HG03575 (cell line): ENCODE data around the gene KIRREL3.

Experiments used
- ATAC-seq: cut with Tn5 transposase; IDR thresholded peaks from one replicate; pipeline ENCODE4 v1.9.1; 2021; ENCODE audit not compliant: unreplicated experiment, insufficient number of reproducible peaks, low FRiP score; ENCODE audit errors: extremely low read depth

The KIRREL3 gene

GRCh38 chr11:127000291-127000968 is at the start of gene KIRREL3:
TSS of gene KIRREL3 (minus strand) at chr11:127000770.
- ATAC-seq: no peak

GRCh38 chr11:127050186-127050585 is 49.6 kb upstream of the KIRREL3 start:
- ATAC-seq: no peak

GRCh38 chr11:127049486-127049885 is 48.9 kb upstream of the KIRREL3 start:
- no peak for ATAC-seq

- no peak for ATAC-seq
Observed at GRCh38 chr11:127044535-127044934, 44.0 kb upstream of the KIRREL3 start.

GRCh38 chr11:127042445-127042844 is 41.9 kb upstream of the KIRREL3 start:
- no peak for ATAC-seq

GRCh38 chr11:127039591-127039990 is 39.0 kb upstream of the KIRREL3 start:
- no peak for ATAC-seq

GRCh38 chr11:127037596-127037995 is 37.0 kb upstream of the KIRREL3 start:
- ATAC-seq: no peak

GRCh38 chr11:127037001-127037400 is 36.4 kb upstream of the KIRREL3 start:
- ATAC-seq: no peak

- no peak for ATAC-seq
Observed at GRCh38 chr11:127035824-127036223, 35.3 kb upstream of the KIRREL3 start.

GRCh38 chr11:127034973-127035372 is 34.4 kb upstream of the KIRREL3 start:
- ATAC-seq: no peak

GRCh38 chr11:127028648-127029047 is 28.1 kb upstream of the KIRREL3 start:
- no peak for ATAC-seq

- ATAC-seq: no peak
Observed at GRCh38 chr11:127027789-127028188, 27.2 kb upstream of the KIRREL3 start.

- ATAC-seq: no peak
Observed at GRCh38 chr11:127027000-127027399, 26.4 kb upstream of the KIRREL3 start.

- no peak for ATAC-seq
Observed at GRCh38 chr11:127023991-127024390, 23.4 kb upstream of the KIRREL3 start.

GRCh38 chr11:127018683-127019279 is 18.2 kb upstream of the KIRREL3 start:
- no peak for ATAC-seq

- no peak for ATAC-seq
Observed at GRCh38 chr11:127017482-127017881, 16.9 kb upstream of the KIRREL3 start.

- ATAC-seq: no peak
Observed at GRCh38 chr11:127013550-127013949, 13.0 kb upstream of the KIRREL3 start.

- ATAC-seq: no peak
Observed at GRCh38 chr11:127006311-127006710, 5.7 kb upstream of the KIRREL3 start.

GRCh38 chr11:127003260-127003981 is 2.9 kb upstream of the KIRREL3 start:
- ATAC-seq: no peak

GRCh38 chr11:127002669-127003259 is 2.2 kb upstream of the KIRREL3 start:
- no peak for ATAC-seq
